Loucy (cell line): ENCODE measurements around the gene MYO1A.

Source experiments
- H2AFZ ChIP-seq: fragments of 200-600 bp; sonication (generic); 2 replicates; pipeline ENCODE4 v1.6.0; 2016; ENCODE audit warnings: antibody characterized with exemption, mild to moderate bottlenecking, low read length, moderate library complexity
- H3F3A ChIP-seq: fragments of 200-600 bp; 2 replicates; pipeline ENCODE4 v1.6.0; 2016; ENCODE audit warnings: antibody characterized with exemption, low read depth, mild to moderate bottlenecking
- H3K27me3 ChIP-seq: fragments of 200-600 bp; sonication (generic); 2 replicates; pipeline ENCODE4 v1.6.1; 2014; ENCODE audit warnings: low read length, mild to moderate bottlenecking; ENCODE audit not compliant: insufficient read depth, poor library complexity, severe bottlenecking
- H3K36me3 ChIP-seq: fragments of 200-600 bp; sonication (generic); 2 replicates; pipeline ENCODE4 v1.6.1; 2016; ENCODE audit warnings: low read length; ENCODE audit not compliant: insufficient read depth
- H3K4me1 ChIP-seq: fragments of 200-600 bp; sonication (generic); 2 replicates; pipeline ENCODE4 v1.5.1; 2014; ENCODE audit warnings: low read length, mild to moderate bottlenecking; ENCODE audit not compliant: insufficient read depth, poor library complexity, severe bottlenecking
- H3K4me2 ChIP-seq: fragments of 200-600 bp; sonication (generic); 2 replicates; pipeline ENCODE4 v1.6.0; 2014; ENCODE audit warnings: antibody characterized with exemption, low read length, low read depth, mild to moderate bottlenecking; ENCODE audit not compliant: poor library complexity, severe bottlenecking
- H3K4me3 ChIP-seq: fragments of 200-600 bp; sonication (generic); 2 replicates; pipeline ENCODE4 v1.5.1; 2014; ENCODE audit warnings: low read length, mild to moderate bottlenecking, mixed read lengths; ENCODE audit not compliant: poor library complexity, severe bottlenecking
- H3K79me2 ChIP-seq: fragments of 200-600 bp; sonication (generic); 2 replicates; pipeline ENCODE4 v1.6.1; 2014; ENCODE audit warnings: low read length; ENCODE audit not compliant: insufficient read depth
- H3K9ac ChIP-seq: fragments of 200-600 bp; sonication (generic); 2 replicates; pipeline ENCODE4 v1.6.0; 2014; ENCODE audit warnings: mild to moderate bottlenecking, low read depth, low read length, moderate library complexity; ENCODE audit not compliant: poor library complexity, severe bottlenecking
- H3K9me2 ChIP-seq: fragments of 200-600 bp; sonication (generic); replicated peaks from 2 replicates; pipeline ENCODE4 v1.6.1; 2016; ENCODE audit warnings: low read depth, low read length, mixed read lengths
- H3K9me3 ChIP-seq: fragments of 200-600 bp; sonication (generic); 2 replicates; pipeline ENCODE4 v1.6.1; 2014; ENCODE audit warnings: mild to moderate bottlenecking, antibody characterized with exemption, low read length, low read depth; ENCODE audit not compliant: insufficient read depth
- H4K20me1 ChIP-seq: fragments of 200-600 bp; sonication (generic); 2 replicates; pipeline ENCODE4 v1.6.0; 2014; ENCODE audit warnings: antibody characterized with exemption, low read length, mild to moderate bottlenecking; ENCODE audit not compliant: insufficient read depth, poor library complexity, severe bottlenecking
- CTCF ChIP-seq: fragments of 200-600 bp; sonication (generic); conservative IDR thresholded peaks from 2 replicates; pipeline ENCODE4 v1.5.1; 2014; ENCODE audit warnings: mild to moderate bottlenecking, antibody characterized with exemption, low read length
- EZH2phosphoT487 ChIP-seq: fragments of 200-600 bp; IDR thresholded peaks from 2 replicates; pipeline ENCODE4 v1.6.1; 2018; ENCODE audit warnings: antibody characterized with exemption, mild to moderate bottlenecking, moderate library complexity, borderline replicate concordance

Gene MYO1A

GRCh38 chr12:57049119-57049446 is 846 bp downstream of the MYO1A start:
- no peaks in the 10 kb centered on the region for H3K36me3 ChIP-seq
- TF ChIP-seq EZH2phosphoT487 = no peak
- no peaks in the 10 kb centered on the region for H3K27me3 ChIP-seq
- H3F3A ChIP-seq = no peaks in the 10 kb centered on the region
- H3K9me2 ChIP-seq = no peaks in the 10 kb centered on the region
- no peaks in the 10 kb centered on the region for H3K79me2 ChIP-seq
- H3K4me1 ChIP-seq = peaks cover 26% of the 10 kb centered on the region
- H4K20me1 ChIP-seq = no peaks in the 10 kb centered on the region
- no peaks in the 10 kb centered on the region for H3K9me3 ChIP-seq
- H2AFZ ChIP-seq = no peak overlapping the region
- H3K9ac ChIP-seq = no peak overlapping the region
- H3K4me2 ChIP-seq = peak overlapping the region; percentile 51
- no peak overlapping the region for H3K4me3 ChIP-seq

GRCh38 chr12:57048423-57049118 is 1.4 kb downstream of the MYO1A start:
- no peak overlapping the region for H2AFZ ChIP-seq
- no peaks in the 10 kb centered on the region for H4K20me1 ChIP-seq
- H3K36me3 ChIP-seq = no peaks in the 10 kb centered on the region
- peak overlapping the region; percentile 7 for H3K4me3 ChIP-seq
- H3K9ac ChIP-seq = peak overlapping the region; percentile 17
- no peaks in the 10 kb centered on the region for H3K9me3 ChIP-seq
- TF ChIP-seq EZH2phosphoT487 (no peak), CTCF (no peak; the same call in 1 of the 2 replicates)
- H3K4me2 ChIP-seq = peak overlapping the region; percentile 51
- H3K9me2 ChIP-seq = no peaks in the 10 kb centered on the region
- H3K79me2 ChIP-seq = no peaks in the 10 kb centered on the region
- H3K4me1 ChIP-seq = peaks cover 25% of the 10 kb centered on the region
- H3F3A ChIP-seq = no peaks in the 10 kb centered on the region
- no peaks in the 10 kb centered on the region for H3K27me3 ChIP-seq

GRCh38 chr12:57047981-57048380 is 1.9 kb downstream of the MYO1A start:
- Histone ChIP-seq H3K27me3 (no peaks in the 10 kb centered on the region), H3K9ac (peak overlapping the region; percentile 17), H3K9me2 (no peaks in the 10 kb centered on the region), H3K4me1 (peaks cover 25% of the 10 kb centered on the region), H3K79me2 (no peaks in the 10 kb centered on the region), H2AFZ (no peak overlapping the region), H3F3A (no peaks in the 10 kb centered on the region), H3K9me3 (no peaks in the 10 kb centered on the region), H3K4me3 (peak overlapping the region; percentile 7), H4K20me1 (no peaks in the 10 kb centered on the region), H3K36me3 (no peaks in the 10 kb centered on the region), H3K4me2 (peak overlapping the region; percentile 51)
- TF ChIP-seq EZH2phosphoT487 (no peak), CTCF (no peak)
